Measurements from ENCODE around the gene LGALS3.

GRCh38 chr14:55124774-55125386, 4.2 kb upstream of the LGALS3 start:
- TF ChIP-seq CTCF (IDR thresholded peaks at IDR 0.05) (no peak), POLR2A (IDR thresholded peaks at IDR 0.05) (no peak)
